Endothelial cell of umbilical vein (primary cell): ENCODE data around the gene ADD2.

Source experiments
- POLR2A ChIP-seq: IDR thresholded peaks from 2 replicates; pipeline ENCODE4 v1.6.1; 2012; ENCODE audit warnings: low read depth, mild to moderate bottlenecking, control low read depth, low read length
- POLR2AphosphoS5 ChIP-seq: IDR thresholded peaks from 2 replicates; pipeline ENCODE4 v1.6.1; 2012; ENCODE audit warnings: low read depth, mild to moderate bottlenecking, control low read depth, low read length, moderate library complexity; ENCODE audit not compliant: insufficient read depth

- no peak for TF ChIP-seq POLR2AphosphoS5
- TF ChIP-seq POLR2A, result no peak
These were observed 69.2 kb downstream of the ADD2 start for GRCh38 chr2:70698847-70699246.
